SK-N-SH (cell line): Measurements from ENCODE around the gene FAM89B. TPM values are rescaled to one million over a fixed set of nuclear protein-coding genes. Genes with fewer than 3 reads are reported as not detected.

ENCODE experiments used
- CTCF ChIA-PET: fragments of 300-600, 350-600 bp; formaldehyde crosslinking; extraction: SDS; loops from one replicate; lab custom pipeline; 2021; lab: Yijun Ruan, JAX
- POLR2A ChIA-PET: fragments of 350-600 bp; sonication (Branson Sonifier 250); formaldehyde crosslinking; extraction: SDS; loops from one replicate; lab custom pipeline; 2020; ENCODE audit warnings: antibody characterized with exemption, inconsistent platforms; lab: Yijun Ruan, JAX
- DNase-seq: peaks from one replicate; pipeline ENCODE4 v3.0.0; 2012
- H2AFZ ChIP-seq: fragments of 200-600 bp; sonication (generic); 2 replicates; pipeline ENCODE4 v1.8.1; 2016; ENCODE audit warnings: antibody characterized with exemption, mild to moderate bottlenecking, low read depth
- H3F3A ChIP-seq: fragments of 200-600 bp; sonication (generic); replicated peaks from 2 replicates; pipeline ENCODE3; 2016; ENCODE audit warnings: antibody characterized with exemption, mild to moderate bottlenecking; ENCODE audit not compliant: insufficient read depth
- H3K27ac ChIP-seq, 2 experiments: fragments of 200-500 bp in 1 of 2; fragments of 200-600 bp in 1 of 2; sonication (Bioruptor generic) in 1 of 2; sonication (generic), shearing (Covaris generic) in 1 of 2; 2 replicates each; pipeline versions ENCODE4 v1.5.1 to v1.6.1; 2014 to 2016; ENCODE audit warnings: low read depth in 2 of 2, inconsistent platforms in 1 of 2, low read length in 1 of 2, mild to moderate bottlenecking in 1 of 2, mixed read lengths in 1 of 2
- H3K27me3 ChIP-seq: fragments of 200-600 bp; sonication (generic), shearing (Covaris generic); 2 replicates; pipeline ENCODE4 v1.6.1; 2016; ENCODE audit warnings: mixed run types; ENCODE audit not compliant: insufficient read depth
- H3K36me3 ChIP-seq, 2 experiments: fragments of 200-500 bp in 1 of 2; fragments of 200-600 bp in 1 of 2; sonication (Bioruptor generic) in 1 of 2; sonication (generic) in 1 of 2; replicated peaks in 1 of 2; 2 replicates each; pipeline versions ENCODE3 to v1.5.1; 2014 to 2016; ENCODE audit warnings: low read length in 1 of 2, mild to moderate bottlenecking in 1 of 2; ENCODE audit not compliant: insufficient read depth in 2 of 2, control insufficient read depth in 1 of 2
- H3K4me1 ChIP-seq, 2 experiments: fragments of 200-500 bp in 1 of 2; fragments of 200-600 bp in 1 of 2; sonication (Bioruptor generic) in 1 of 2; sonication (generic), shearing (Covaris generic) in 1 of 2; 2 replicates each; pipeline versions ENCODE4 v1.5.1 to v1.6.1; 2014 to 2016; ENCODE audit warnings: low read depth in 1 of 2, low read length in 1 of 2, mixed run types in 1 of 2; ENCODE audit not compliant: insufficient read depth in 2 of 2, control insufficient read depth in 1 of 2
- H3K4me2 ChIP-seq: fragments of 200-600 bp; sonication (generic), shearing (Covaris generic); 2 replicates; pipeline ENCODE4 v1.6.1; 2017; ENCODE audit warnings: mixed run types
- H3K4me3 ChIP-seq, 2 experiments: fragments of 200-500 bp in 1 of 2; fragments of 200-600 bp in 1 of 2; sonication (Bioruptor generic) in 1 of 2; sonication (generic), shearing (Covaris generic) in 1 of 2; 2 replicates each; pipeline versions ENCODE4 v1.5.1 to v1.8.1; 2014 to 2016; ENCODE audit warnings: low read depth in 2 of 2, inconsistent platforms in 1 of 2, low read length in 1 of 2, mild to moderate bottlenecking in 1 of 2, mixed read lengths in 1 of 2, moderate library complexity in 1 of 2
- H3K79me2 ChIP-seq: fragments of 200-600 bp; sonication (generic); 2 replicates; pipeline ENCODE4 v1.8.1; 2017; ENCODE audit warnings: mild to moderate bottlenecking; ENCODE audit not compliant: insufficient read depth
- H3K9ac ChIP-seq: fragments of 200-600 bp; sonication (generic); 2 replicates; pipeline ENCODE4 v1.6.1; 2017; ENCODE audit warnings: mixed run types
- H3K9me2 ChIP-seq: fragments of 200-600 bp; sonication (generic); 2 replicates; pipeline ENCODE4 v1.6.1; 2017; ENCODE audit warnings: mixed run types
- H3K9me3 ChIP-seq: fragments of 200-600 bp; sonication (generic); 2 replicates; pipeline ENCODE4 v1.6.1; 2017; ENCODE audit warnings: mixed run types, mild to moderate bottlenecking, moderate library complexity
- H4K20me1 ChIP-seq: fragments of 200-600 bp; sonication (generic); 2 replicates; pipeline ENCODE4 v1.6.1; 2017; ENCODE audit warnings: mild to moderate bottlenecking, mixed run types; ENCODE audit not compliant: insufficient read depth
- EZH2phosphoT487 ChIP-seq: fragments of 200-600 bp; sonication (generic); IDR thresholded peaks from 2 replicates; pipeline ENCODE4 v1.6.1; 2017; ENCODE audit warnings: low read depth, mixed run types, mild to moderate bottlenecking, antibody characterized with exemption, moderate library complexity, borderline replicate concordance
- FOXM1 ChIP-seq: IDR thresholded peaks from 2 replicates; pipeline ENCODE4 v1.4.0; 2012; ENCODE audit warnings: low read depth, mild to moderate bottlenecking
- GABPA ChIP-seq: IDR thresholded peaks from 2 replicates; pipeline ENCODE4 v1.4.0; 2012; ENCODE audit warnings: low read depth, mild to moderate bottlenecking
- GATA2 ChIP-seq: sonication (generic); formaldehyde crosslinking; IDR thresholded peaks from 2 replicates; pipeline ENCODE4 v1.5.0; 2020; ENCODE audit warnings: mild to moderate bottlenecking, missing genetic modification reagents
- JUND ChIP-seq: IDR thresholded peaks from 2 replicates; pipeline ENCODE4 v1.4.0; 2012
- MEF2A ChIP-seq: IDR thresholded peaks from 2 replicates; pipeline ENCODE4 v1.4.0; 2012; ENCODE audit warnings: low read depth, borderline replicate concordance
- MXI1 ChIP-seq: IDR thresholded peaks from 2 replicates; pipeline ENCODE4 v1.6.1; 2012; ENCODE audit warnings: mild to moderate bottlenecking, low read depth, low read length, improper control_type of control experiment
- NFIC ChIP-seq: IDR thresholded peaks from 2 replicates; pipeline ENCODE4 v1.4.0; 2012; ENCODE audit warnings: borderline replicate concordance
- NRF1 ChIP-seq: IDR thresholded peaks from 2 replicates; pipeline ENCODE4 v1.6.1; 2012; ENCODE audit warnings: low read depth, mild to moderate bottlenecking, low read length
- PBX3 ChIP-seq: IDR thresholded peaks from 2 replicates; pipeline ENCODE4; 2012
- RAD21 ChIP-seq: IDR thresholded peaks from 2 replicates; pipeline ENCODE4 v1.6.1; 2012; ENCODE audit warnings: mild to moderate bottlenecking, low read length
- RCOR1 ChIP-seq: fragments of 150-350 bp; IDR thresholded peaks from 2 replicates; pipeline ENCODE4 v1.6.1; 2017; ENCODE audit warnings: antibody characterized with exemption, low read length
- REST ChIP-seq: IDR thresholded peaks from 2 replicates; pipeline ENCODE4 v1.6.1; 2012; ENCODE audit warnings: mild to moderate bottlenecking, low read depth, low read length, moderate library complexity
- SMC3 ChIP-seq: IDR thresholded peaks from 2 replicates; pipeline ENCODE4 v1.6.1; 2012; ENCODE audit warnings: low read depth, low read length, improper control_type of control experiment
- TAF1 ChIP-seq: IDR thresholded peaks from 2 replicates; pipeline ENCODE4 v1.6.1; 2012; ENCODE audit warnings: low read depth, mild to moderate bottlenecking, low read length, moderate library complexity, borderline replicate concordance
- TEAD4 ChIP-seq: IDR thresholded peaks from 2 replicates; pipeline ENCODE4 v1.4.0; 2012; ENCODE audit warnings: mild to moderate bottlenecking, borderline replicate concordance; ENCODE audit not compliant: insufficient read depth
- USF1 ChIP-seq: IDR thresholded peaks from 2 replicates; pipeline ENCODE4 v1.4.0; 2012; ENCODE audit warnings: low read depth, borderline replicate concordance
- USF2 ChIP-seq: fragments of 150-350 bp; IDR thresholded peaks from 2 replicates; pipeline ENCODE4 v1.6.1; 2017; ENCODE audit warnings: antibody characterized with exemption, low read length, low read depth, borderline replicate concordance
- YY1 ChIP-seq: IDR thresholded peaks from 2 replicates; pipeline ENCODE4 v1.4.0; 2012; ENCODE audit warnings: low read depth, mild to moderate bottlenecking
- ZBTB33 ChIP-seq: IDR thresholded peaks from 2 replicates; pipeline ENCODE4 v1.4.0; 2012; ENCODE audit warnings: low read depth, borderline replicate concordance
- WGBS: methylation state at CpG from one replicate; pipeline ENCODE4 v1.1.6; 2017; ENCODE audit warnings: low lambda C conversion rate; 5-methylcytosine and 5-hydroxymethylcytosine counted together
- polyA plus RNA-seq, 3 experiments: library from polyadenylated mRNA; depleted of rRNA; stranded (reverse); fragments of >200 nt; gene quantifications; 2 replicates each; pipeline ENCODE4 v1.2.3, GENCODE V29; 2012

The FAM89B gene
- polyA plus RNA-seq, 1 of the 3 experiments (the other 2 are of a cell fraction) = 65.3 TPM

GRCh38 chr11:65562788-65563187 is 9.6 kb upstream of the FAM89B start:
- ChIA-PET CTCF (interaction anchor here (1.1 to 6.4 kb wide), 3 partner anchors 9 to 52 kb away, joined by 3 to 69 read pairs (median 61); partner anchors contain the start of genes FAM89B and ZNRD2), POLR2A (no interaction called here)
- Histone ChIP-seq H2AFZ (no peak overlapping the region), H3K4me2 (no peak overlapping the region), H3K27ac (no peak overlapping the region), H3K4me3 (no peak overlapping the region), H3K79me2 (peaks cover 23% of the 10 kb centered on the region), H3K4me1 (peaks cover 37 to 47% of the 10 kb centered on the region in 2 experiments), H3F3A (peaks cover 53% of the 10 kb centered on the region), H3K9me2 (no peaks in the 10 kb centered on the region), H3K9me3 (no peaks in the 10 kb centered on the region), H3K27me3 (no peaks in the 10 kb centered on the region), H4K20me1 (no peaks in the 10 kb centered on the region), H3K9ac (no peak overlapping the region), H3K36me3 (no peaks in the 10 kb centered on the region)
- TF ChIP-seq RAD21 (no peak), JUND (no peak), GABPA (no peak), GATA2 (CRISPR knock-in tag) (no peak), REST (no peak), RCOR1 (no peak), USF1 (no peak), PBX3 (no peak), ZBTB33 (no peak), EZH2phosphoT487 (no peak), TAF1 (no peak), USF2 (no peak), YY1 (no peak), MEF2A (no peak), SMC3 (no peak), NFIC (no peak), NRF1 (no peak), TEAD4 (no peak), MXI1 (no peak), FOXM1 (no peak)
- DNase-seq = no peak
- whole genome bisulfite sequencing = 90% methylated on average over 7 of the region's 9 CpGs
